ENCODE data around the gene NME4. TPM values are rescaled to one million over a fixed set of nuclear protein-coding genes. Genes with fewer than 3 reads are reported as not detected.
A peak's percentile ranks its signal among the peaks of the same experiment; 100 is the strongest.

The NME4 gene
- total RNA-seq, 2 experiments from 2014 or later = 5.2 to 6.8 TPM

DNA sequence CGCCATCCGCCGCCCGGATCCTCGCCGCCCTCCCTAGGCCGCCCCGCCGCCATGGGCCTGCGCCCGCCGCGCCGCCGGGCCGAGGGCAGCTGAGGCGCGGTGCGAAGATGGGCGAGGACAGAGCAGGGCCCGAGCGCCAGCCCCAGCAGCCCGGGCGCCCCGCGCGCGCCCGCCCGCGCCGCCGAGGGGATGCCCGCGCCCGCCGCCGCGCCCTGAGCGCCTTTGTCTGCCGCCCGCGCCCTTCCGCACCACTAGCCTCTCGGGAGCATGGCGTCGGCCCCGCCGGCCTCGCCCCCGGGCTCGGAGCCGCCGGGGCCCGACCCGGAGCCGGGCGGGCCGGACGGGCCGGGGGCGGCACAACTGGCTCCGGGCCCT lies 28.7 kb downstream of the NME4 start:
- Mint-ChIP-seq H3K4me3 (peak overlapping the region; percentile 81), H3K9me3 (ENCODE audit: insufficient read depth) (no peaks in the 10 kb centered on the region), H3K4me1 (ENCODE audit: low read depth) (peaks cover 31% of the 10 kb centered on the region), H3K27me3 (ENCODE audit: low read depth) (peaks cover 14% of the 10 kb centered on the region), H3K27ac (no peak overlapping the region), H3K36me3 (ENCODE audit: low read depth) (peaks cover 4% of the 10 kb centered on the region)
- ATAC-seq = peak; percentile 65
- CTCF ChIA-PET = interaction anchor here (0.8 to 1.1 kb wide), 4 partner anchors 9 to 319 kb away, joined by 3 to 5 read pairs (median 4); no protein-coding TSS in a partner anchor
- POLR2A ChIA-PET = interaction anchor here (0.6 to 1.5 kb wide), 3 partner anchors 11 to 102 kb away, joined by 3 read pairs; partner anchors contain the start of gene CAPN15
- no peak for DNase-seq

DNA sequence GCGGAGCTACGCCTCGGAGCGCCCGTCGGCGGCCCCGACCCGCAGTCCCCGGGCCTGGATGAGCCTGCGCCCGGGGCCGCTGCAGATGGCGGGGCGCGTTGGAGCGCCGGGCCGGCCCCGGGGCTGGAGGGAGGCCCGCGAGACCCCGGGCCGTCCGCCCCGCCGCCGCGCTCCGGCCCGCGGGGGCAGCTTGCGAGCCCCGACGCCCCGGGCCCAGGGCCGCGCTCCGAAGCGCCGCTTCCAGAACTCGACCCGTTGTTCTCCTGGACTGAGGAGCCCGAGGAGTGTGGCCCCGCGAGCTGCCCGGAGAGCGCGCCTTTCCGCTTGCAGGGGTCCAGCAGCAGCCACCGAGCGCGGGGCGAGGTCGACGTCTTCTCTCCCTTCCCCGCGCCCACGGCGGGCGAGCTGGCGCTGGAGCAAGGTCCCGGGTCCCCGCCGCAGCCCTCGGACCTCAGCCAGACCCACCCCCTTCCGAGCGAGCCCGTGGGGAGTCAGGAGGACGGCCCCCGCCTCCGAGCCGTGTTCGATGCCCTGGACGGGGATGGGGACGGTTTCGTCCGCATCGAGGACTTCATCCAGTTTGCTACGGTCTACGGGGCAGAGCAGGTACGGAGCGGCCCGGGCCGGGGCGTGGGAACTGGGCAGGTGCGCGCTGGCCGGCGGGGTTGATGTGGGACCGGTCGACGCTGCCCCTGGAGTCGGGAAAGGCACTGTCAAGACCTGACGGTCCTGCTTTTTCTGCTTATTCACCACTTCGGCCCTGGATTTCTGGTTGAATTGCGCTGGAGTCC lies 29.3 kb downstream of the NME4 start:
- Mint-ChIP-seq H3K36me3 (ENCODE audit: low read depth) (peaks cover 4% of the 10 kb centered on the region), H3K9me3 (ENCODE audit: insufficient read depth) (no peaks in the 10 kb centered on the region), H3K27ac (peak overlapping the region; percentile 43), H3K4me1 (ENCODE audit: low read depth) (peaks cover 31% of the 10 kb centered on the region), H3K4me3 (peak overlapping the region; percentile 75), H3K27me3 (ENCODE audit: low read depth) (peaks cover 12% of the 10 kb centered on the region)
- ChIA-PET POLR2A (interaction anchor here (0.6 to 1.5 kb wide), 2 partner anchors 26 to 101 kb away, joined by 3 read pairs; partner anchors contain the start of gene CAPN15), CTCF (interaction anchor here (1.1 kb wide), 1 partner anchor 69 kb away, joined by 5 read pairs; no protein-coding TSS in a partner anchor)
- peak; percentile 2 for ATAC-seq
- DNase-seq = no peak

DNA sequence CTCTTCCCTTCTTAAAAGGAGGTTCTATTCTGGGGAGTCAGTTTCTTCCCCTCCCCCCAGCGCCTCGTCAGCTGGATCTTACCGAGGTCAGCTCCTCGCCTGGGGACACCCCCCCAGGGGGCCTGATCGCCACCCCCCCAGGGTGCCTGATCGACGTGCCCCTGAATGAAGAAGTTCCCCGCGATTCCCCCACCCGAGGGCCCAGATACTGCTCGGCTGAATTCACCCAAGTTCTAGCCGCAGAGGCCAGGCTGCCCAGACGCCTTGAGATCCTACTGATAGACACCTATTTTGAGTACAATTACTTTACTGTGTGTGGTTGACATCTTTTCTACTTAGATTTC lies 29.9 kb downstream of the NME4 start:
- CTCF ChIA-PET = no interaction called here
- peaks cover 12% of the 10 kb centered on the region for H3K27me3 Mint-ChIP-seq (ENCODE audit: low read depth)
- peak overlapping the region; percentile 43 for H3K27ac Mint-ChIP-seq
- POLR2A ChIA-PET = no interaction called here
- H3K9me3 Mint-ChIP-seq (ENCODE audit: insufficient read depth) = no peaks in the 10 kb centered on the region
- peaks cover 4% of the 10 kb centered on the region for H3K36me3 Mint-ChIP-seq (ENCODE audit: low read depth)
- peak overlapping the region; percentile 75 for H3K4me3 Mint-ChIP-seq
- DNase-seq (no peak), ATAC-seq (no peak)
- peaks cover 31% of the 10 kb centered on the region for H3K4me1 Mint-ChIP-seq (ENCODE audit: low read depth)

DNA sequence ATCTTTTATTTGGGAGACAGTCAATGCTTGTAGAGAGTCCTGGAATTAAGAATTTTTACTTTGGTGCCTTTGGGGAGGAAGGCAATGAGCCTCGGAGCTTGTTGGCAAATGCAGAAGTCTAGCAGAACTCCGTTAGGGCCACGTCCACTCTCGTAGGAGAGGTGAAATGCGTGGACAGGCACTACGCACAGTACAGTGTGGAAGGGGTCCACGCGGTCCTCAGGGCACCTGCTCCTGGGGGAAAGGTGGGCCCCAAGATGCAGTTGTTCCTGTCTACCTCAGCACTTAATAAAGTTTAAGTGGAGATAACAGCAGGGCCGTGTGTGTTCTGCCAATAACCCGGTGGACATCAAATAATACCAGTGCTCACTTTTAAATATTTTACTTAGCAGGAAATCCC lies 30.3 kb downstream of the NME4 start:
- Mint-ChIP-seq H3K4me3 (peak overlapping the region; percentile 75), H3K4me1 (ENCODE audit: low read depth) (peaks cover 31% of the 10 kb centered on the region), H3K27me3 (ENCODE audit: low read depth) (peaks cover 12% of the 10 kb centered on the region), H3K27ac (peak overlapping the region; percentile 39), H3K9me3 (ENCODE audit: insufficient read depth) (no peaks in the 10 kb centered on the region), H3K36me3 (ENCODE audit: low read depth) (peaks cover 4% of the 10 kb centered on the region)
- ATAC-seq (no peak), DNase-seq (no peak)
- ChIA-PET CTCF (no interaction called here), POLR2A (no interaction called here)

DNA sequence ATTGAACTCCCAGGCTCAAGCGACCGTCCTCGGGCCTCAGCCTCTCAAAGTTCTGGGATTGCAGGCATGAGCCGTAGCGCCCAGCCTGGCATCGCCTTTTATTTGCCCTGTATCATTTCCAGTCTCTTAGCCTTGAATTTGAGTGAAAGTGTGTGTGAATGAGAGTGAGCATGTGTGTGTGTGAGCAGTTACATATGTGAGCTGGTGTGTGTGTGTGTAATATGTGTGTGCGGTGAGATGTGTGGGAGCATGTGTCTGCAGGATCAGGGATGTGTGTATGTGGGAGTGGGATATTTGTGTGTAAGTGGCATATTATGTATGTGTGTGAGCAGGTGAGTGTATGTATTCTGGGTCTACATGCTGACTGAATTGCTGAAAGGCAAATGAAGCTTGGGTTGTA lies 33.9 kb downstream of the NME4 start:
- H3K36me3 Mint-ChIP-seq (ENCODE audit: low read depth) = peaks cover 7% of the 10 kb centered on the region
- H3K27me3 Mint-ChIP-seq (ENCODE audit: low read depth) = no peaks in the 10 kb centered on the region
- ATAC-seq (no peak), DNase-seq (no peak)
- no peaks in the 10 kb centered on the region for H3K9me3 Mint-ChIP-seq (ENCODE audit: insufficient read depth)
- ChIA-PET POLR2A (no interaction called here), CTCF (no interaction called here)
- H3K4me1 Mint-ChIP-seq (ENCODE audit: low read depth) = peaks cover 19% of the 10 kb centered on the region
- H3K27ac Mint-ChIP-seq = no peak overlapping the region
- H3K4me3 Mint-ChIP-seq = no peak overlapping the region

DNA sequence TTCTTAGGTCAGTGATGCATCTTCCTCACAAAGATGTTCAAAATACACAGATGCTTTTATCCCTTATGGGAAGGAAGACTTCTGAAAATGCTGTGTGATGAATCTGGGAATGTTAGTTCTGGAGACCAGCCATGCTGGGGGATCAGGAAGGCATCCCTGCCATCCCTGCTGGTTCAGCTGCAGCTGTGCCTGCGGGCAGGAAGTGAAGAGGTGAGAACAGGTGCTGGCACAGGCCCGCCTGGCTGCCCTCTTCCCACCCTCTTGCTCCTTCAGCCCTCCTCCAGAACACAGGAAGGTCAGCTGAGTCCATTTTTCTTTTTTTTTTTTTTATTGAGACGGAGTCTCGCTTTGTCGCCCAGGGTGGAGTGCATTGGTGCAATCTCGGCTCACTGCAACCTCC lies 43.6 kb downstream of the NME4 start:
- no peaks in the 10 kb centered on the region for H3K27me3 Mint-ChIP-seq (ENCODE audit: low read depth)
- no peak for ATAC-seq
- H3K36me3 Mint-ChIP-seq (ENCODE audit: low read depth) = no peaks in the 10 kb centered on the region
- DNase-seq = no peak
- H3K4me3 Mint-ChIP-seq = no peak overlapping the region
- H3K4me1 Mint-ChIP-seq (ENCODE audit: low read depth) = no peaks in the 10 kb centered on the region
- H3K27ac Mint-ChIP-seq = no peak overlapping the region
- CTCF ChIA-PET = no interaction called here
- POLR2A ChIA-PET = no interaction called here
- H3K9me3 Mint-ChIP-seq (ENCODE audit: insufficient read depth) = no peaks in the 10 kb centered on the region

DNA sequence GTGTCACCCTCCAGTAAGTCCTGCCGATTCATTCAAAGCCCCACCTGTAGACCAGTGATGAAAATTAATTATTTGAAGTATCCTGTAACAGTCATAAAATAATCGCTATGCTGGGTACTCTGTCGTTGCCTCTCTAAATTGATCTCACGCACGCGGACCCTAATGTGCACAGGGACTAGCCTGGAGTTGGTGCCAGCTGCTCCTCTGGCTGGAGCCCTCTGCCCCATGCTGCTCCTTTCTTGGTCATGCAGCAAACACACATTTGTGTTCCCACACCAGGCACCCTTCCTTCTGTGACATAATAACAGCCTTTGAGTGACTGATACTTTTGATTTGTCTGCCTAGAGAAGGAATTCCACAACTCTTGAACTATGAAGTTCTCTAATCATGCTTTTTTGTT lies 44.4 kb downstream of the NME4 start:
- H3K27me3 Mint-ChIP-seq (ENCODE audit: low read depth) = no peaks in the 10 kb centered on the region
- H3K4me3 Mint-ChIP-seq = no peak overlapping the region
- no peak overlapping the region for H3K27ac Mint-ChIP-seq
- DNase-seq = no peak
- ChIA-PET POLR2A (no interaction called here), CTCF (no interaction called here)
- no peak for ATAC-seq
- no peaks in the 10 kb centered on the region for H3K36me3 Mint-ChIP-seq (ENCODE audit: low read depth)
- no peaks in the 10 kb centered on the region for H3K9me3 Mint-ChIP-seq (ENCODE audit: insufficient read depth)
- H3K4me1 Mint-ChIP-seq (ENCODE audit: low read depth) = no peaks in the 10 kb centered on the region

DNA sequence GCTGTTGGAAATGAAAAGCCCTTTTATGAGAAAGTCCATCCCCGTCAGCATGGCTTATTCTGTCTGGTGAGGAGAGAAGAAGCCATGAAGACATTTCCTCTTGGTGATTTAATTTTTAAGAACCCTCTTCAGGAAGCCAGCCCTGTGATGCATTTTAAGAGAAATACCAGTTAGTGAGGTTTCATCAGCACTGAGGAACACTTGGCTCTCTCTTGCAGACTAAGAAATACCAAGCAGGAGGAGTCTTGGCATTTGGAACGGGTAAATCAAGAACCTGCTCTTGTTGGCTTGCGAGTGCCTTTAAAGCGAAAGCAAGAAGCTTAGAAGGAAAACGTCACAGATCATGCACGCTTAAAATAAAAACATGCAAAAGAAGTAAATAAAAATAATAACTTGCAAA lies 46.0 kb downstream of the NME4 start:
- no peak for DNase-seq
- no peak for ATAC-seq
- H3K27me3 Mint-ChIP-seq (ENCODE audit: low read depth) = no peaks in the 10 kb centered on the region
- no peaks in the 10 kb centered on the region for H3K36me3 Mint-ChIP-seq (ENCODE audit: low read depth)
- H3K9me3 Mint-ChIP-seq (ENCODE audit: insufficient read depth) = no peaks in the 10 kb centered on the region
- H3K27ac Mint-ChIP-seq = no peak overlapping the region
- no peak overlapping the region for H3K4me3 Mint-ChIP-seq
- CTCF ChIA-PET = no interaction called here
- POLR2A ChIA-PET = no interaction called here
- no peaks in the 10 kb centered on the region for H3K4me1 Mint-ChIP-seq (ENCODE audit: low read depth)

DNA sequence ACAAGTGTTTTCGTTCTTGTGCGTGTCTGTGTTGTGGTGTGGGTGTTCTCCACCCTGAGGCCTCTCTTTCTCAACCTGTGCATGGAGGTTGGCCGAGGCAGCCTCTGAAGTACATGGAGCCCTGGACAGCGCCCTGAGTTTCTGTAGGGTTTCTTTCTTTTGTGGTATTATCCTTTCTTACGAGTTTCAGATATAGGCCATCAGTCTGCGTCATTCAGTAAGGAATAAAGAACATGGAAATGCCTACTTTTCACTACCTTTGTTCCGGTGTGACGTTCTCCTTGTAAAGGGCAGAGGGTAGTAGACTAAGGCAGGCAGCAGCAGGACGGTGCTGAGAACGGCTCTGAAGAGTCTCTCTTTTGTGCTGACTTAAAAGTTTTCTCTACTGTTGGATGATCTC lies 47.0 kb downstream of the NME4 start:
- DNase-seq (no peak), ATAC-seq (no peak)
- Mint-ChIP-seq H3K27me3 (ENCODE audit: low read depth) (no peaks in the 10 kb centered on the region), H3K4me3 (no peak overlapping the region), H3K9me3 (ENCODE audit: insufficient read depth) (no peaks in the 10 kb centered on the region), H3K27ac (no peak overlapping the region), H3K4me1 (ENCODE audit: low read depth) (no peaks in the 10 kb centered on the region), H3K36me3 (ENCODE audit: low read depth) (no peaks in the 10 kb centered on the region)
- ChIA-PET CTCF (interaction anchor here (0.5 kb wide), 1 partner anchor 51 kb away, joined by 3 read pairs; no protein-coding TSS in a partner anchor), POLR2A (no interaction called here)

DNA sequence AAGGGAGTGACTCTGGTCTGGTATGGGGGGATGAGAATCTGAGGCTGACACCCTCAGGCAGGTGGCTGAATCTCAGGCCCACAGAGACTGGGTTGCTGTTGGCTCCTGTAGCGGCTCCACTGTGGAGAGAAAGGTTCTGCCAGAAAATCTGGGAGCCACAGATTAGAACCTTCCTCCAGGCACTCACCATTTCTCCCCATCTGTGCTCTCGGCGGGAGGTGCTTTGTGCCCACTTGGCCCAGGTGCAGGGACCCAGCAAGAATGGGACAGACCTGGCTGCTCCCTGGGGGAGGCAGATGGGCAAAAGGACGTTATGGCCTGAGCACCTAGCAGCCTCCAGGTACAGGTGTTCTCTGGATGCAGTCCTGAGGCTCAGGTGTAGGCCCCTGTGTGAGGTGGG lies 48.6 kb downstream of the NME4 start:
- POLR2A ChIA-PET = no interaction called here
- ATAC-seq (no peak), DNase-seq (no peak)
- Mint-ChIP-seq H3K36me3 (ENCODE audit: low read depth) (no peaks in the 10 kb centered on the region), H3K4me1 (ENCODE audit: low read depth) (no peaks in the 10 kb centered on the region), H3K9me3 (ENCODE audit: insufficient read depth) (no peaks in the 10 kb centered on the region), H3K4me3 (no peak overlapping the region), H3K27ac (no peak overlapping the region), H3K27me3 (ENCODE audit: low read depth) (no peaks in the 10 kb centered on the region)
- CTCF ChIA-PET = no interaction called here

Other genes starting within 250 kb of the NME4 start
- gene HBZ, start 244.6 kb upstream of the NME4 start, total RNA-seq = not detected
- not detected for gene HBM, start 231.2 kb upstream of the NME4 start, total RNA-seq
- not detected for gene HBA2, start 224.3 kb upstream of the NME4 start, total RNA-seq
- gene HBA1, start 220.5 kb upstream of the NME4 start, total RNA-seq = not detected
- not detected for gene HBQ1, start 216.7 kb upstream of the NME4 start, total RNA-seq
- gene LUC7L, start 167.8 kb upstream of the NME4 start, total RNA-seq = 10 to 100 TPM; 56.1 to 58.4 TPM
- 10 to 100 TPM; 10.9 to 11.8 TPM for gene FAM234A, start 162.4 kb upstream of the NME4 start, total RNA-seq
- gene RGS11, start 121.3 kb upstream of the NME4 start, total RNA-seq = not detected
- not detected for gene ARHGDIG, start 116.6 kb upstream of the NME4 start, total RNA-seq
- not detected for gene PDIA2, start 114.0 kb upstream of the NME4 start, total RNA-seq
- gene AXIN1, start 44.5 kb upstream of the NME4 start, total RNA-seq = 10 to 100 TPM; 25.1 to 26.1 TPM
- gene MRPL28, start 26.7 kb upstream of the NME4 start, total RNA-seq = 10 to 100 TPM; 95.3 to 95.8 TPM
- 10 to 100 TPM; 80.6 to 85.8 TPM for gene PGAP6, start 15.2 kb upstream of the NME4 start, total RNA-seq
- 1 to 10 TPM; 4.7 to 6.3 TPM for gene DECR2, start 4.7 kb downstream of the NME4 start, total RNA-seq
- gene RAB11FIP3, start 28.4 kb downstream of the NME4 start, total RNA-seq = 10 to 100 TPM; 20.7 to 23.4 TPM
- gene CAPN15, start 130.5 kb downstream of the NME4 start, total RNA-seq = 10 to 100 TPM; 85.3 to 93.0 TPM
- not detected for gene PRR35, start 163.2 kb downstream of the NME4 start, total RNA-seq
- gene NHLRC4, start 169.8 kb downstream of the NME4 start, total RNA-seq = 1 to 10 TPM; 1.6 TPM
- gene PIGQ, start 172.8 kb downstream of the NME4 start, total RNA-seq = 10 to 100 TPM; 41.2 to 43.0 TPM
- gene RAB40C, start 192.9 kb downstream of the NME4 start, total RNA-seq = 10 to 100 TPM; 13.1 to 15.0 TPM
- gene WFIKKN1, start 233.8 kb downstream of the NME4 start, total RNA-seq = under 1 TPM; 0.47 to 0.68 TPM
- 10 to 100 TPM; 89.0 to 94.0 TPM for gene METTL26, start 239.1 kb downstream of the NME4 start, total RNA-seq
- 10 to 100 TPM; 40.6 to 40.9 TPM for gene MCRIP2, start 244.6 kb downstream of the NME4 start, total RNA-seq